HG03460 (cell line): ENCODE measurements around the gene FBXO10.
"Not testable (repeated sequence)": the region's sequence is repeated elsewhere in the genome, so short reads cannot be mapped to it uniquely, and the experiment has no call there.

Experiments used
- ATAC-seq: cut with Tn5 transposase; IDR thresholded peaks from one replicate; pipeline ENCODE4 v1.9.1; 2021; ENCODE audit not compliant: unreplicated experiment

The FBXO10 gene, protein sequence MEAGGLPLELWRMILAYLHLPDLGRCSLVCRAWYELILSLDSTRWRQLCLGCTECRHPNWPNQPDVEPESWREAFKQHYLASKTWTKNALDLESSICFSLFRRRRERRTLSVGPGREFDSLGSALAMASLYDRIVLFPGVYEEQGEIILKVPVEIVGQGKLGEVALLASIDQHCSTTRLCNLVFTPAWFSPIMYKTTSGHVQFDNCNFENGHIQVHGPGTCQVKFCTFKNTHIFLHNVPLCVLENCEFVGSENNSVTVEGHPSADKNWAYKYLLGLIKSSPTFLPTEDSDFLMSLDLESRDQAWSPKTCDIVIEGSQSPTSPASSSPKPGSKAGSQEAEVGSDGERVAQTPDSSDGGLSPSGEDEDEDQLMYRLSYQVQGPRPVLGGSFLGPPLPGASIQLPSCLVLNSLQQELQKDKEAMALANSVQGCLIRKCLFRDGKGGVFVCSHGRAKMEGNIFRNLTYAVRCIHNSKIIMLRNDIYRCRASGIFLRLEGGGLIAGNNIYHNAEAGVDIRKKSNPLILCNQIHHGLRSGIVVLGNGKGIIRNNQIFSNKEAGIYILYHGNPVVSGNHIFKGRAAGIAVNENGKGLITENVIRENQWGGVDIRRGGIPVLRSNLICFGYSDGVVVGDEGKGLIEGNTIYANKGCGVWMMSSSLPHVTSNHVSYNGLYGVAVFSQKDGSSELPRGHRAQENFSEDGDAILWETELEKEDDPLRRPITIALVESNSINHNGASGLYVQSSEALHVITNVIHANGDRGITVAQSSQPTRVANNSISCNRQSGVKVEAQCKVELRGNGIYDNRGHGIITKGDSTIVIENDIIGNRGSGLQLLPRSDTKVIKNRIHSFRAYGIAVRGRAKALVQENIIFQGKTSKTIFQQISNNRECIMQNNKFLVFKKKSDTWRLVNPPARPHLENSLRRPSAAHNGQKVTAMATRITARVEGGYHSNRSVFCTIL

GRCh38 chr9:37575921-37576721 is at the start of gene FBXO10:
Gene FBXO10, minus strand, starts transcription at chr9:37576380. Its CDS starts 34,612 bp downstream, at chr9:37541768.
- peak; percentile 81 for ATAC-seq

DNA sequence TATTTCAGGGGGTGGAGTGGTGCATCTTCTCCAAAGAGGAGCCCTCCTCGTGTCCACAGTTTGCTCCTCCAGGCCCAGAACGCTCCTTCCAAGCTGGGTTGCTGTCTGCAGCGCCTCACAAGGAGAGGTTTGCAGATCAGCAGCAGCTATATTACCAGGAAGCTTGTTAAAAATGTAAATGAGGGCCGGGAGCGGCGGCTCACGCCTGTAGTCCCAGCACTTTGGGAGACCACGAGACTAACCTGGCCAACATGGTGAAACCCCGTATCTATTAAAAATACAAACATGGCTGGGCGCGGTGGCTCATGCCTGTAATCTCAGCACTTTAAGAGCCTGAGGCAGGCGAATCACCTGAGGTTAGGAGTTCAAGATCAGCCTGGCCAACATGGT is 49.6 kb upstream of the FBXO10 start:
- no peak for ATAC-seq

DNA sequence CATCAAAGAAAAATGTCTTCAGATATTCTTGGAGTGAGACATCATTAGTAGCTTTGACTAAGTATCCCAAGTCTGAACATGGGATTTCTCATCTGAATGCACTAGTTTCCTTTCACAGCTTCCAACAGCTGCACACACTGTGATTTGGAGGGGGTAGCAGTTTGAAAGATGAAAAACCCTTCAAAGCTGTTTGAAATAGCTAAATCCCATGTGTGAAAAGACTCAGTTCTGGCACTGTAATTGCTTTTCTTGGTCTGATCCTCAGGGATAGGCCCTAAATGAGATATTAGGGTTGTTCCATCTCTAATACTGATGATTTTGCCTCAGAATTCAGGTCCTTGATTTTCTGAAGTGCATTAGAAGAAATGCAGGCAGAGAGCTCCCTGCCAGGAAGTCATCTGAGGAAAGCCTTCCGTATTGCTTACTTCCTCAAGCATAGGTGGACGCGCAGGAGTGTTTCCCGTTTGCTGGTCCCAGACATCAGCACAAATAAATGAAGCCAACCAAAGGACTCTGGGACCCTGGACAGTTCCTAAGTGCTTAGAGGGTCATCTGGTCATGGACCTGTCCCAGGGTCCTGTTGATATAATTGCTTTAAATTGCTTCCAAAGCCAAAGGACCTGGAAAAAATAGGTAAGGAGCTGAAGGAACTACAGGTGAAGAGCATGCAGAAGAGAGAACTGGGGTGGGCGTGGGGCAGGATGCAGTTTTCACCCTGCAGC is 49.0 kb upstream of the FBXO10 start:
- ATAC-seq: no peak

GRCh38 chr9:37624073-37624472 is 47.9 kb upstream of the FBXO10 start:
- no peak for ATAC-seq

- no peak for ATAC-seq
Observed at GRCh38 chr9:37623267-37623666, 47.1 kb upstream of the FBXO10 start.

DNA sequence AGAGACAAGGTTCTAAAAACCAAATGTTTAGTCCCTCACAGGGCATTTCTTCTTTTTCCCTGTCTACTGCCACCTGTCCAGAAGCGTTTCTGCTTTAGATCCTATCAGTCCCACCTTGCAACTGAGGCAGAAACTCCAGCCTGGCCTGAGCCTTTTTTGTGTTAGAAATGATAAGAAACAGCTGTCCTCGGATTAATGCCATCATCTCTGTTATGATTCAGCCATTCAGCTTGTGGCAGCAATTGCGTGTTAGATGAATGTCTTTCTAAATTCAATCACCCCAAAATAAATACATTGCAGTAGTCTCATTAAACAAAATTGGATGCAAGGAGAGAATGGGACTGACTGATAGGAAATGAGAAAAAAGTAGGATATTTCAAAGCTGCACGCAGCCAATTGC is 46.3 kb upstream of the FBXO10 start:
- no peak for ATAC-seq

- no peak for ATAC-seq
Observed at GRCh38 chr9:37621273-37622121, 45.3 kb upstream of the FBXO10 start.

GRCh38 chr9:37620396-37620795 is 44.2 kb upstream of the FBXO10 start:
- no peak for ATAC-seq

DNA sequence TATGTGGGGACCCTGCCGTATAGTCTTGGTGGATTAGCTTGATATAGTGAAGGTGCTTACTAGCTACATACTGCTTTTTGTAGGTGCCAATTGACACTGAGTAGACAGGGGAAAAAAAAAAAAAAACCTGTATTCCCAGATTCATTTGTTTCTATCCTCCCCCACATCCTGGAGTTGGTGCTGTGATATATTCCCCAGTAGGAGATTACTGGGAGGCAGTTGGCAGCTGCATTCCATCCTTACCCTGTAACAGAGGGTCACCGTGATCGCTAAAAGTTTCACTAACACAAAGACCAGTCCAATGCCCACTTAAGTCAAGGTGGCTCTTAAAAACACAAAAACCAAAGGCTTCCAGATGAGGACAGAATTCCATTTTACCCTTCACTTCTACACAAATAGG is 43.6 kb upstream of the FBXO10 start:
- ATAC-seq: no peak

- ATAC-seq: no peak
Observed at GRCh38 chr9:37618817-37619216, 42.6 kb upstream of the FBXO10 start.

- ATAC-seq: no peak
Observed at GRCh38 chr9:37617832-37618231, 41.7 kb upstream of the FBXO10 start.

- no peak for ATAC-seq
Observed at GRCh38 chr9:37617161-37617560, 41.0 kb upstream of the FBXO10 start.

DNA sequence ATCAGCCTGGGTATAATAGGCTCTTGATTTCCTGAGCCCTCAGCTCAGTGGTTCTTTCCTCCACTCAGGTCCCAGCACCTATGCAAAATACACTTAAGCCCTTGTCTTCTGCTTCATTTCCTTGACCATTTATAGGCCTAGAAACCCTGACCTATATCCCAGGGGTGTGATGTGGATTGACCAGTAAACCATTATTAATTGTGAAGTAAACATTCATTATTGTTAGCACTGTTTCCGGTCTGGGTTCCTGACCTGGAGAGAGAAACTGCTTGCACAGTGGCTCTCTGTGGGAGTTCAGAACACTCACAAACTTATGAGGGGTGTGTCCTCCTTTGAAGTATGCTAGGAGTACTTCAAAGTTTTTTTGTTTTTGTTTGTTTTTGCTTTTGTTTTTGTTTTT is 35.8 kb upstream of the FBXO10 start:
- ATAC-seq: no peak

DNA sequence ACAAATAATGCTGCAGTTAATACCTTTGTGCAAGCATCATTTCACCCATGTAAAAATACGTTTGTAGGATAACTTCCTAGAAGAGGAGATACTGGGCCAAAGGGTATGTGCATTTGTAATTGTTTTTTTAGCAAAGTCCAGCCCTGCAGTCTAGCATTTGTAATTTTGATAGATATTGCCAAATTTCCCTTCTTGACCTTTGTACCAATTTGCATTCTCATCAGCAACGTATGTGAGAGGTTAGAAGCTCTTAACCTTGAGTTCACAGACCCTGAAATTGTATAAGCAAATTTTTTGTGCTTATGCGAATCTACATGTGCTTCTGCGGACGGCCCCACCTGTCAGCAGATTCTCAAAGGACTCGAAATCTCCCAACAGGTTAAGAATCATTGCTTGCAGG is 34.8 kb upstream of the FBXO10 start:
- ATAC-seq: no peak

DNA sequence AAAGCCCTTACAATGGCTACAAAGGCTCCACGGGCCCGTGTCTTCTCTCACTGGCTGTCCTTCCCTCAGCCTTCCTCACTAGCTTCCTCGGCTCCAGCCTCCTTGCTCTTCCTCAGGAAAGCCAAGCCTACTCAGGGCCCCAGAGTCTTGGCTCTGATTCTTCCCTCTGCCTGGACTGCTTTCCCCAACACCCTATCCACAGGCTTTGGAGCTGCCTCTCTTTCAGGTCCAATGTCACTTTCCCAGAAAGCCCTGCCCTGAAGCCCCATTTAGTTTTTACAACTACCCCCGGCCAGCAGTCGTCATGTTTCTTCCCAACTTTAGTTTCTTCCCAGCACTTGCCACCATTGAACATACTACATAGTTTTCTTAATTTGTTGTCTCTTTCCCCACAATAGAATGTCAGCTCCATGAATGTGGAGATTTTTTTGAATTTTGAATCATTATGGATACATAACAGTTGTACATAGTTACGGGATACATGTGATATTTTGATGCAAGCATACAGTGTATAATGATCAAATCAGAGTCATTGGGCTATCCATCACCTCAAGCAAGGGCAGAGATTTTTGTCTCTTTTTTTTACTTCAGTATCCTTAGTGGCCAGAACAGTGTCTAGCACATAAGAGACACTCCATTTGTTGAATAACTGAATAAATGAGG is 33.7 kb upstream of the FBXO10 start:
- no peak for ATAC-seq

GRCh38 chr9:37608250-37608649 is 32.1 kb upstream of the FBXO10 start:
- no peak for ATAC-seq

GRCh38 chr9:37604296-37604695 is 28.1 kb upstream of the FBXO10 start:
- no peak for ATAC-seq

DNA sequence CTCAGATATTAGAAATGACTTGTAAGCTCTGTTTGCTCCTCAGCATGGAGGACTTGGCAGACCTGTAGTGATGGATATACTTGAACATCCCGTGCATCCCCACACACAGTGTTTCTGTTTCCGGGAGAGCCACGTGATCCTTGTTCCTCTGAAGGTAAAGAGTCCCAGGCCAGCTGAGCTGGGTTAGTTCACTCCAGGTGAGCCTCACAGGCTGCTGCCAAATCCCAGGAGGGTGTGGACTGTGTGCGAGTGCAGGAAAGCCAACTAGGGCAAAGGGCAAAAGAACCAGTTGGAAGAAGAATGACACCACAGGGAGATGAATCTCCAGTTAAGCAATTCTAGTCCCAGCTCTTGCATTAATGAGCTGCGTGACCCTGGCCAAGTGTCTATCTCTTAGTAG is 26.6 kb upstream of the FBXO10 start:
- no peak for ATAC-seq

GRCh38 chr9:37602061-37602460 is 25.9 kb upstream of the FBXO10 start:
- ATAC-seq: not testable (repeated sequence)
